ENCODE measurements around the gene GLO1. TPM values are rescaled to one million over a fixed set of nuclear protein-coding genes. Genes with fewer than 3 reads are reported as not detected.

The GLO1 gene
- total and polyA plus RNA-seq, 9 of the 15 experiments (the other 6 are each of a cell fraction or from before 2014, with no cell fraction given) = 155 to 331 (median 203) TPM

DNA sequence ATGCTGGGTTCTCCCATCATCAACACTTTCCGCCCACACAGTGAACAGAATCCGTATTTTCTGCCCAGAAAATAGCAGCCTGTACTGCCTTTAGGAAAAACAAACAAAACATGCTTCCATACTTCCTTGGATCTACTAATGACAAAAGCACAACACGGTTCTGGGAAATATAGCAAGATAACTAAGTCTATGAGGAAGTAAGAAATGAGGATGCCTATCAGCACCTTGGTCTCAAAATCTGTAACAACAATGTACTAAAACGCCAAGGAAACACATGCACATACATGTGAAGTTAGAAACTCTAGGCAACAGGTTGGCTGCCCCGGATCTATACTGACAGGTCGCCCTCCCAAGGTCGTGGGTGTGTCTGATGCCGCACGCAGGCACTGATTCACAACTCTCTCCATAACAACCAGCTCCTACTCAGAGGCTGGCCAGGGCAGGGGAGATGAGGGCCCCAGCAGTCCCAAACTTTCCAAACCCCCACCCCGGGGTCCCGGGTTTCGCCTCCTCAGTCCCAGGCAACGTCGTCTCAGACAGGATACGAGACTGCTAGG, 63.9 kb downstream of the GLO1 start:
- Histone ChIP-seq H3K27ac (ENCODE audit: extremely low read depth, low read depth, low read length) (no peak overlapping the region), H3K9me3 (replicated peaks; ENCODE audit: control insufficient read depth, insufficient read depth, low read depth, low read length) (no peaks in the 10 kb centered on the region), H3K4me2 (ENCODE audit: insufficient read depth, low read length) (peak overlapping the region; percentile 86), H2AFZ (ENCODE audit: low read depth, low read length) (peak overlapping the region; percentile 97), H3K9me1 (ENCODE audit: control insufficient read depth, insufficient read depth, low read length) (no peaks in the 10 kb centered on the region), H4K20me1 (replicated peaks; ENCODE audit: control insufficient read depth, insufficient read depth, low read length) (no peaks in the 10 kb centered on the region), H3K4me3 (peak overlapping the region; percentile 81), H3K36me3 (ENCODE audit: control insufficient read depth, insufficient read depth, low read length) (no peaks in the 10 kb centered on the region), H3K27me3 (ENCODE audit: control insufficient read depth in 2 of 2, insufficient read depth in 2 of 2, low read length in 2 of 2) (peaks cover 14% of the 10 kb centered on the region in 2 experiments; a peak in 4 of 5 replicates), H3K9ac (ENCODE audit: insufficient read depth in 1 of 2, low read depth in 2 of 2, low read length in 2 of 2) (peak overlapping the region; percentile 55 to 92), H3K79me2 (ENCODE audit: control insufficient read depth, insufficient read depth, low read length) (no peaks in the 10 kb centered on the region), H3K4me1 (replicated peaks in 1 of 2; ENCODE audit: control insufficient read depth in 2 of 2, insufficient read depth in 2 of 2, low read length in 2 of 2) (peaks cover 8 to 12% of the 10 kb centered on the region in 2 experiments; a peak in 3 of 5 replicates)
- no TSS peak for BruUV-seq (replicated peaks)
- POLR2A ChIA-PET = interaction anchor here (0.7 to 1.6 kb wide), 4 partner anchors 12 to 150 kb away, joined by 3 read pairs; no protein-coding TSS in a partner anchor
- DNase-seq (ENCODE audit: extremely low read depth in 1 of 4, low spot score in 3 of 4) = peak in 2 of 4 experiments; percentile 33 to 43
- in situ Hi-C loops (cut with MboI) (no loop called here), intact Hi-C loops (cut with micrococcal nuclease) (no loop called here)
- peak; percentile 70 for ATAC-seq
- FAIRE-seq = peak; percentile 65
- CTCF ChIA-PET (ENCODE audit: low intra/inter-chr PET ratio) = no interaction called here
- WGBS (ENCODE audit: insufficient coverage, low coverage, missing lambda C conversion rate) = 6% methylated on average over 15 of the region's 15 CpGs
- TF ChIP-seq ESRRA (IDR thresholded peaks at IDR 0.05; ENCODE audit: borderline replicate concordance, low read depth) (peak; percentile 26; the same call in 1 of the 2 replicates), EGR1 (conservative IDR thresholded peaks at IDR 0.05) (peak; percentile 32; the same call in 1 of the 2 replicates), ESRRB (CRISPR knock-in tag; IDR thresholded peaks at IDR 0.05; ENCODE audit: borderline replicate concordance) (no peak), RBBP5 (IDR thresholded peaks at IDR 0.05; ENCODE audit: borderline replicate concordance, insufficient read depth, low read length, poor library complexity, severe bottlenecking) (no peak), KDM5B (IDR thresholded peaks at IDR 0.05; ENCODE audit: insufficient replicate concordance, low read depth, low read length) (peak; percentile 2), SAP30 (IDR thresholded peaks at IDR 0.05; ENCODE audit: borderline replicate concordance, insufficient read depth, low read depth, low read length, poor library complexity, severe bottlenecking) (peak; percentile 30), NR2C2 (CRISPR knock-in tag; IDR thresholded peaks at IDR 0.05) (no peak), NR2C2 (tag; IDR thresholded peaks at IDR 0.05) (peak; percentile 63; the same call in 1 of the 2 replicates), RFX1 (IDR thresholded peaks at IDR 0.05) (peak; percentile 39; the same call in 1 of the 2 replicates), HDAC2 (IDR thresholded peaks at IDR 0.05) (0 out of 2 replicates have a peak, but pooled peaks have one; percentile 36), RCOR1 (IDR thresholded peaks at IDR 0.05; ENCODE audit: borderline replicate concordance in 1 of 2, low read depth in 2 of 2, low read length in 2 of 2) (0 out of 4 replicates have a peak, but pooled peaks of 1 of the 2 experiments have one; percentile 36)
- TF ChIP-seq, protein P1, sequence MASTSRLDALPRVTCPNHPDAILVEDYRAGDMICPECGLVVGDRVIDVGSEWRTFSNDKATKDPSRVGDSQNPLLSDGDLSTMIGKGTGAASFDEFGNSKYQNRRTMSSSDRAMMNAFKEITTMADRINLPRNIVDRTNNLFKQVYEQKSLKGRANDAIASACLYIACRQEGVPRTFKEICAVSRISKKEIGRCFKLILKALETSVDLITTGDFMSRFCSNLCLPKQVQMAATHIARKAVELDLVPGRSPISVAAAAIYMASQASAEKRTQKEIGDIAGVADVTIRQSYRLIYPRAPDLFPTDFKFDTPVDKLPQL (IDR thresholded peaks at IDR 0.05; ENCODE audit: extremely low read depth, insufficient read length) = no peak
